Activated T-cell treated with anti-CD3 and anti-CD28 coated beads, Interleukin-2, amount 50 U/mL, for 24 hours (primary cell): ENCODE results near the gene TLR1.
"Not testable (repeated sequence)": the region's sequence is repeated elsewhere in the genome, so short reads cannot be mapped to it uniquely, and the experiment has no call there.

ENCODE experiments used
- DNase-seq: peaks from one replicate; pipeline ENCODE4 v3.0.0-alpha.2; 2020
- H3K27ac Mint-ChIP-seq: 2 replicates; pipeline ENCODE4 v1.8.0; 2020; ENCODE audit warnings: mild to moderate bottlenecking, mixed read lengths
- H3K27me3 Mint-ChIP-seq: 2 replicates; pipeline ENCODE4 v1.8.0; 2020; ENCODE audit warnings: mixed read lengths
- H3K36me3 Mint-ChIP-seq: 2 replicates; pipeline ENCODE4 v1.8.0; 2020; ENCODE audit warnings: low read depth, mixed read lengths
- H3K4me1 Mint-ChIP-seq: 2 replicates; pipeline ENCODE4 v1.8.0; 2020; ENCODE audit warnings: low read depth, mixed read lengths
- H3K4me3 Mint-ChIP-seq: 2 replicates; pipeline ENCODE4 v1.8.0; 2020; ENCODE audit warnings: mild to moderate bottlenecking, moderate library complexity, mixed read lengths
- H3K9me3 Mint-ChIP-seq: 2 replicates; pipeline ENCODE4 v1.8.0; 2020; ENCODE audit warnings: mixed read lengths

The TLR1 gene

GRCh38 chr4:38820329-38821061, 15.9 kb upstream of the TLR1 start:
- Mint-ChIP-seq H3K9me3 (peaks cover 5% of the 10 kb centered on the region), H3K4me1 (peaks cover 13% of the 10 kb centered on the region), H3K4me3 (no peak overlapping the region), H3K27me3 (no peaks in the 10 kb centered on the region), H3K36me3 (peaks cover 2% of the 10 kb centered on the region), H3K27ac (no peak overlapping the region)
- no peak for DNase-seq

DNA sequence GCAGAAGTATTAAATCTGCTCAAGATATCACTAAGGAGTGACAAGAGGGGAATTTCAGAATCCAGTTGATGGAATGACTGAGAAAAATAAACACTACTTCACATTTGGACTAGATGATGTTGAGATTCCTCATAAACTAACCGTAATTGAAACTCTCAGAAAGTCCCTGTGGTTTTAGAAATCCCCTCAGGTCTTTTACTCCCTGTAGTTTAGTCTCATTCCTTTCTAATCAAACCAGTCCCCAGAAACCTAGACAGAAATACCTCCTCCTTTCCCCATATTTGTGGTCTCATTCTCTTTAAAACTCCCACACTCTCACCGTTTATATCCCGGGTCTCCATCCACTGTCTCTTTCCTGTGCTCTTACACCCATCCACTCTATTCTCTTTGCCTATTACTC, 15.0 kb upstream of the TLR1 start:
- Mint-ChIP-seq H3K9me3 (peaks cover 7% of the 10 kb centered on the region), H3K27me3 (no peaks in the 10 kb centered on the region), H3K36me3 (peaks cover 2% of the 10 kb centered on the region), H3K27ac (peak overlapping the region; percentile 2), H3K4me3 (no peak overlapping the region), H3K4me1 (peaks cover 13% of the 10 kb centered on the region)
- DNase-seq, result no peak

DNA sequence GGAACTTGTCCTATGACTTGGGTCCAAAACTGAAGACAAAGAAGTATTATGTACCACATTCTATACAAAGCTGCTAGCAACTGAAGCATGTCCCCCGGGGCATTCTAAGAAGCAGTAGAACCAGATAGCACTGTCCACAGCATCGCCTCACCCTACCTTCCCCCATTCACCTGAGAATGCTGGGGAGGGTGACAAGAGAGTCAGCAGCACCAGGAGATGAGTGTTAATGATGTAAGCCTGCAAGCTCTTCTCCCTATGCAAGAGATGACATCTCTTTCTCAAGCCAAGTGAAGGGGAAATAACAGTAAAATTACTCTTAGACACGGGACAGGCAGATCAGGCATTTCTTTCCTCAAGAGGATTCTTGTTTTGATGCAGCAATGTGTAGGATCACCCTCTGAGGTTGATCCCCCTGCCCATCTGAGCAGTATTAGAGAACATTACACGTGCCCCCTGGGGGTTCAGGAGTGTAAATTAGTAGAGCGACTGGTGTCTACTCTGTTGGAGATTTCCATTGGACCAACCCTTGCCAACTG, 13.9 kb upstream of the TLR1 start:
- Mint-ChIP-seq H3K4me3 (no peak overlapping the region), H3K36me3 (no peaks in the 10 kb centered on the region), H3K4me1 (peaks cover 13% of the 10 kb centered on the region), H3K9me3 (peaks cover 9% of the 10 kb centered on the region), H3K27ac (no peak overlapping the region), H3K27me3 (no peaks in the 10 kb centered on the region)
- DNase-seq, result no peak

DNA sequence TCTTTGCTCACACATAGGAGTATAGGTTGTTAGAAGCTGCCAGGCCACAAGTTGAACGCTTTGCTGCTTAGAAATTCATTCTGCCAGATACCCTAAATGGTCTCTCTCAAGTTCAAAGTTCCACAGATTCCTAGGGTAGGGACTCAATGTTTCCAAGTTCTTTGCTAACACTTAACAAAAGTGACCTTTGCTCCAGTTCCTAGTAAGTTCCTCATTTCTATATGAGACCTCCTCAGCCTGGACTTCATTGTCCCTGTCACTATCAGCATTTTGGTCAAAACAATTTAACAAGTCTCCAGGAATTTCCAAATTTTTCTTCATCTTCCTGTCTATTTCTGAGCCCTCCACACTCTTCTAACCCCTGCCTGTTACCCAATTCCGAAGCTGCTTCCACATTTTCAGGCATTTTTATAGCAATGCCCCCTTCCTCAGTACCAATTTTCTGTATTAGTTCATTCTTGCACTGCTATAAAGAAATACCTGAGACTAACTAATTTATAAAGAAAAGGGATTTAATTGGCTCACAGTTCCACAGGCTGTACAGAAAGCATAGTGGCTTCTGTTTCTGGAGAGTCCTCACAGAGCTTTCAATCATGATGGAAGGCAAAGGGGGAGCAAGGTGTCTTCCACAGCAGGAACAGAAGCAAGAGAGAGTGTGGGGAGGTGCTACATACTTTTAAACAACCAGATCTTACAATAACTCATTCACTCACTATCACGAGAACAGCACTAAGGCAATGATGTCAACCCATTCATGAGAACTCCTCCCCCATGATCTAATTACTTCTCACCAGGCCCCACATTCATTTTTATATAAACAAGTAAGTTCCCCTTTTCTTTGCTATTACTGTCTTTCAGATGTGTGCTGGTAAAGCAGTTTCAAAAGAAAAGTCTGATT, 11.5 kb upstream of the TLR1 start:
- Mint-ChIP-seq H3K36me3 (no peaks in the 10 kb centered on the region), H3K4me3 (no peak overlapping the region), H3K27me3 (no peaks in the 10 kb centered on the region), H3K27ac (no peak overlapping the region), H3K4me1 (peaks cover 13% of the 10 kb centered on the region), H3K9me3 (peaks cover 5% of the 10 kb centered on the region)
- DNase-seq, result no peak

DNA sequence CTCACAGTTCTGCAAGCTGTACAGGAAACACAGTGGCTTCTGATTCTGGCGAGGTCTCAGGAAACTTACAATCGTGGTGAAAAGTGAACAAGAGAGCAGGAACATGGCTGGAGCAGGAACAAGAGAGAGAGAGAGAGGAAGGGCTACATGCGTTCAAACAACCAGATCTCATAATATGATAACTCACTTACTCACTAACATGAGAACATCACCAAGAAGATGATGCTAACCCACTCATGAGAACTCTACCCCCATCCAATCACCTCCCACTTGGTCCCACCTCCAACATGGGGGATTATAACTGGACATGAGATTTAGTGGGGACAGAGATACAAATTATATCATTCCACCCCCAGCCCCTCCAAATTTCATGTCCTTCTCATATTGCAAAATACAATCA, 9.8 kb upstream of the TLR1 start:
- peaks cover 3% of the 10 kb centered on the region for H3K4me1 Mint-ChIP-seq
- peaks cover 5% of the 10 kb centered on the region for H3K9me3 Mint-ChIP-seq
- no peak for DNase-seq
- H3K27me3 Mint-ChIP-seq, result no peaks in the 10 kb centered on the region
- no peak overlapping the region for H3K27ac Mint-ChIP-seq
- no peaks in the 10 kb centered on the region for H3K36me3 Mint-ChIP-seq
- H3K4me3 Mint-ChIP-seq, result no peak overlapping the region

DNA sequence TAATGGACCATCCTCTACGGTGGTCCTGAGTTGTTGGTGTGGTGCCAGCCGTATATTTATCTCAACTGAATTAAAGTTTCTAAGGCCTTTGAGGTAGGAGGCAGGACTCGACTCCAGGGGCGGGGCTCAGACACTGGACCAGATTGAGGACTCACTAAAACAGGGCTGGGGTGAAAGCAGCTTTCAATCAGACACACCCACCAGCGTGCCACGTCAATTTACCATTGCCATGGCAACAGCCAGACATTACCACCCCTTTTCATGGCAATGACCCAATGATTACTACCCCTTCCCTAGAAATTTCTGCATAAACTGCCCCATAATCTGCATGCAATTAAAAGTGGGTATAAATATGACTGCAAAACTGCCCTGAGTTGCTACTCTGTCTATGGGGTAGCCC, 6.7 kb upstream of the TLR1 start:
- Mint-ChIP-seq H3K4me3 (no peak overlapping the region), H3K4me1 (peaks cover 1% of the 10 kb centered on the region), H3K36me3 (no peaks in the 10 kb centered on the region), H3K27me3 (no peaks in the 10 kb centered on the region), H3K9me3 (peaks cover 5% of the 10 kb centered on the region), H3K27ac (no peak overlapping the region)
- no peak for DNase-seq

DNA sequence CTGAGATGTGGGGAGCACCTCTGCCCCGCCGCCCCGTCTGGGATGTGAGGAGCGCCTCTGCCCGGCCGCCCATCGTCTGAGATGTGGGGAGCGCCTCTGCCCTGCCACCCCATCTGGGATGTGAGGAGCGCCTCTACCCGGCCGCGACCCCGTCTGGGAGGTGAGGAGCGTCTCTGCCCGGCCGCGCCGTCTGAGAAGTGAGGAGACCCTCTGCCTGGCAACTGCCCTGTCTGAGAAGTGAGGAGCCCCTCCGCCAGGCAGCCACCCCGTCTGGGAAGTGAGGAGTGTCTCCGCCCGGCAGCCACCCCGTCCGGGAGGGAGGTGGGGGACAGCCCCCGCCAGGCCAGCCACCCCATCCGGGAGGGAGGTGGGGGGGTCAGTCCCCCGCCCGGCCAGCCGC, 2.9 kb upstream of the TLR1 start:
- not testable (repeated sequence) for H3K9me3 Mint-ChIP-seq, DNase-seq, H3K4me3 Mint-ChIP-seq, H3K27me3 Mint-ChIP-seq, H3K27ac Mint-ChIP-seq
- Mint-ChIP-seq H3K4me1 (peaks cover 30% of the 10 kb centered on the region), H3K36me3 (peaks cover 10% of the 10 kb centered on the region)

DNA sequence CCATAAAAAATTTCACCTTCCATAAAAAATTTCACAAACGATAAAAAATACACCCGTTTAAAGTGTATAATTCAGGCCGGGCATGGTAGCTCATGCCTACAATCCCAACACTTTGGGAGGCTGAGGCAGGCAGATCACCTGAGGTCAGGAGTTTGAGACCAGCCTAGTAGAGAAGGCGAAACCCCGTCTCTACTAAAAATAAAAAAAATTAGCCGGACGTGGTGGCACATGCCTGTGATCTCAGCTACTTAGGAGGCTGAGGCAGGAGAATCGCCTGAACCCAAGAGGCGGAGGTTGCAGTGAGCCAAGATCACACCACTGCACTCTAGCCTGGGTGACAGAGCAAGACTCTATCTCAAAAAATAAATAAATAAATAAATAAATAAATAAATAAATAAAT, 1.7 kb upstream of the TLR1 start:
- not testable (repeated sequence) for DNase-seq, H3K27ac Mint-ChIP-seq, H3K27me3 Mint-ChIP-seq, H3K4me3 Mint-ChIP-seq, H3K9me3 Mint-ChIP-seq
- peaks cover 30% of the 10 kb centered on the region for H3K4me1 Mint-ChIP-seq
- peaks cover 18% of the 10 kb centered on the region for H3K36me3 Mint-ChIP-seq

DNA sequence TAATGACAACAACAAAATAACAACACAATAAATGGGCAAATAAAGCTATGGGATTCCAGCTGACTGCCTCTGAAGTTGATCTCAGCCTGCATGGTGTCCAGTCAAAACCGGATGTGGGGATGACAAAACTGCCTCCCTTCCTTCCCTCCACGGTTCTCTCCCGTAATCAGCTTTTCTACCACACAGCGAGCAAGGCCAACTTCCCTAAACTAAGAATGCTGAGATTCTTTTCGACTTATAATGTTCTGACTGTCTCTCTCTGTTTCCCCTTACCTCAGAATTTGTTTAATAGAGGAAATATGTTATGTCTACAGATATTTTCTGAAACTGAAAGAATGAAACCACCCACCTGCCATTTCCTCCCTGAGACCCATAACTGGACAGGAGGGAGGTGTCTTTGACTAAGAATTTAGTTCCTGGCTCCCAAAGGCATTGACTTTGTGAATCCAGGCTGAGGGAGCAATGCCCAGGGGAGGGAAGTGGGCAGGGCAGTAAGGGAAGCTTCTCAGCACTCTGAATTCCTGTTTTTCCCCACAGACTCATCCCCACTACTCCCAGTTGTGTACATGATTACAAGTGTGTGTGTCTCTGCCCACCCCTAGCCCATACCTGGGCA, 1.0 kb upstream of the TLR1 start:
- Mint-ChIP-seq H3K9me3 (peaks cover 15% of the 10 kb centered on the region), H3K36me3 (peaks cover 24% of the 10 kb centered on the region), H3K4me3 (peak overlapping the region; percentile 39), H3K27me3 (no peaks in the 10 kb centered on the region), H3K27ac (peak overlapping the region; percentile 85), H3K4me1 (peaks cover 30% of the 10 kb centered on the region)
- no peak for DNase-seq

- no peaks in the 10 kb centered on the region for H3K27me3 Mint-ChIP-seq
- DNase-seq, result no peak
- H3K36me3 Mint-ChIP-seq, result peaks cover 40% of the 10 kb centered on the region
- H3K4me1 Mint-ChIP-seq, result peaks cover 30% of the 10 kb centered on the region
- peak overlapping the region; percentile 62 for H3K27ac Mint-ChIP-seq
- H3K9me3 Mint-ChIP-seq, result peaks cover 28% of the 10 kb centered on the region
- peak overlapping the region; percentile 39 for H3K4me3 Mint-ChIP-seq
Observed at GRCh38 chr4:38803833-38804653, 548 bp downstream of the TLR1 start.

DNA sequence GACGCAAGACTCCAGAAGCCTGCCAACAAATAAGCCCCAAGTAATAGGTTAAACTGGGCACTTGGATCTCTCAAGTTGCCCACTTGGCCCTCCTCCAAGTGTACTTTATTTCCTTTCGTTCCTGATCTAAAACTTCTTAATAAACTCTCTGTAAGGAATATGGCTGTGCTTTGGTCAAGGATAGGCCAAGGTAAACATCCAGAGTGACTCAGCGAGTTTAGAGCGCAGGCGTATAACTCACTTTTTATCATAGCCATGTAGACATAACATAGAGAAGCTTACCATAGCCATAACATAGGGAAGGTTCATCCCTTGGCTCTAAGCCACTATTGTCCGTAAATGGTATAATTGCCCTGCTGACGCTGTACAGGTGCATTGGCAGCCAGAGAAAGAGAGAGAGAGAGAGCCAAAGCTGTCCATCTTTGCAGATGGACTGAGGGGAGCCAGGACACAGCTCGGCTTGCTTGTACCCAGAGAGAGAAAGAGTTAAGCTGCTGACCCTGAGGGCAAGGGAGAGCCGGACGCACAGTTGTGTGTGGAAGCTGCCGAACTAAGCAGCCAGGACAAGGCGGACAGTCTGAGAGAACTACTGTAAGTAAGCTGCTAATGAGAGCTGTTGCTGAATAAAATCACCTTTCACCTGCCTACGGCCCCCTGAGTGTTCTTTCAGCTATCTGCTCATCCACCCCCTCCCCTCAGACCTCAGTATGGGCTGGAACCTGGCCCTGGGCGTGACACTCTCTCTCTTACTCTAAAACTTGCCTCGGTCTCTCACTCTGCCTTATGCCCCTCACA, 1.8 kb downstream of the TLR1 start:
- no peak overlapping the region for H3K4me3 Mint-ChIP-seq

GRCh38 chr4:38800961-38801450, 3.6 kb downstream of the TLR1 start:
- Mint-ChIP-seq H3K27me3 (no peaks in the 10 kb centered on the region), H3K4me3 (no peak overlapping the region), H3K4me1 (peaks cover 27% of the 10 kb centered on the region), H3K9me3 (peaks cover 35% of the 10 kb centered on the region), H3K36me3 (peaks cover 58% of the 10 kb centered on the region), H3K27ac (no peak overlapping the region)
- no peak for DNase-seq

More for the DNA sequence above, 1.8 kb downstream of the TLR1 start:
- no peak for DNase-seq
- no peaks in the 10 kb centered on the region for H3K27me3 Mint-ChIP-seq
- no peak overlapping the region for H3K27ac Mint-ChIP-seq
- H3K9me3 Mint-ChIP-seq, result peaks cover 28% of the 10 kb centered on the region
- H3K4me1 Mint-ChIP-seq, result peaks cover 30% of the 10 kb centered on the region
- H3K36me3 Mint-ChIP-seq, result peaks cover 53% of the 10 kb centered on the region

- Mint-ChIP-seq H3K27me3 (no peaks in the 10 kb centered on the region), H3K9me3 (peaks cover 38% of the 10 kb centered on the region), H3K4me3 (no peak overlapping the region), H3K27ac (no peak overlapping the region), H3K4me1 (peaks cover 21% of the 10 kb centered on the region), H3K36me3 (peaks cover 58% of the 10 kb centered on the region)
- DNase-seq, result no peak
Observed at GRCh38 chr4:38800366-38800765, 4.2 kb downstream of the TLR1 start.
